Effector memory CD8-positive, alpha-beta T cell (primary cell): ENCODE data around the gene SHISA7.

Experiments used
- ATAC-seq: fragments of 150-1000 bp; cut with Tn5 transposase; replicated peaks from 2 replicates; pipeline ENCODE4 v1.10.0; 2021; ENCODE audit warnings: mild to moderate bottlenecking, moderate library complexity
- DNase-seq, 3 experiments: peaks; one replicate each; pipeline ENCODE4 v3.0.0; 2021
- H3K27ac Mint-ChIP-seq, 2 donors: one replicate each; pipeline ENCODE4 v1.8.0; 2022; ENCODE audit warnings: mild to moderate bottlenecking in 2 of 2, mixed read lengths in 2 of 2, moderate library complexity in 2 of 2
- H3K27me3 Mint-ChIP-seq, 2 donors: one replicate each; pipeline ENCODE4 v1.8.0; 2022; ENCODE audit warnings: mixed read lengths in 2 of 2
- H3K36me3 Mint-ChIP-seq: one replicate; pipeline ENCODE4 v1.8.0; 2022; ENCODE audit warnings: mild to moderate bottlenecking, moderate library complexity, mixed read lengths; ENCODE audit not compliant: insufficient read depth
- H3K4me1 Mint-ChIP-seq, 2 donors: one replicate each; pipeline ENCODE4 v1.8.0; 2022; ENCODE audit warnings: low read depth in 2 of 2, mixed read lengths in 2 of 2
- H3K4me3 Mint-ChIP-seq, 2 donors: one replicate each; pipeline ENCODE4 v1.8.0; 2022; ENCODE audit warnings: mild to moderate bottlenecking in 2 of 2, mixed read lengths in 2 of 2, moderate library complexity in 2 of 2
- H3K9me3 Mint-ChIP-seq, 2 donors: one replicate each; pipeline ENCODE4 v1.8.0; 2022; ENCODE audit warnings: mixed read lengths in 2 of 2
- total RNA-seq, 9 experiments: gene quantifications; one replicate each; lab custom pipeline; 2026; lab: John Stamatoyannopoulos, UW

The SHISA7 gene
- total RNA-seq = 0 to 0.06 (median 0) reads per million in 9 experiments

DNA sequence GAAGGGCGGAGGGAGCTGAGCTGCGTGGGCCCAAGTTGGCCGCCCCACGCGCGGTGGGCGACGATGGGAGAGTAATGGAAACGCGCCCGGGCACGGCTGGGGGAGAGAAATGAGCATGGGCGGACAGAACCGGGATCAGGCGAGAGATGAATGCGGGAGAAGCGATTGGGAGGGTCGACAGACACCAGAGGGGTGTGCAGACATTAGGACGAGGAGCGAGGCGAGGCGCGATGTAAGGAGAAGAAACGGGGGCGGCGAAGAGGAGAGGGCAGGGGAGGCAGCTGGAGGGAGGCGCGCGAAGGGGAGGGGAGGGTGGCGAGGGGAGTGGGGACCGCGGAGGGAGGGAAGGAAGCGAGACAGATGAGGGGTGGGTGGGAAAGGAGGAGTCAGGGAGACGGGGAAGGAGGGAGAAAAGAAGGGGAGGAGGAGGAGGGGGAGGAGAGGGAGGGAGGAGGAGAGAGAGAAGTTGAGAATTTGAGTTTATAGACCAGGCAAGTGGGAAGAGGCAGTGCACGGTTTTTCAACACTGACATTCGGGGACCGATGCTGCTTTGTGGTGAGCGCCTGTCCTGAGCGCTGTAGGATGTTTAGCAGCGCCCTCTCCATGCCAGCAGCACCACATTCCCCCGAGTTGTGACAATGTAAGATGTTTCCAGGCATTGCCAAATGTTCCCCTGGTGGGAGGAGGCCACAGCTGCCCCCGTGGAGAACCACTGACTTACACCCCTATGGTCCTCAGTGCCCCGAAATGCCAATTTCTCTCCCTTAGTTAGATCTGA, at the start of gene SHISA7:
Gene SHISA7, minus strand, starts transcription at position 256 of the 779 bp plus-strand sequence. CDS start 437 bp downstream, outside the sequence.
- peak within 1 kb of the TSS; percentile 5 to 20 for H3K4me3 Mint-ChIP-seq
- H3K27me3 Mint-ChIP-seq = peaks cover 66 to 68% of the 10 kb centered on the region in 2 donors
- H3K4me1 Mint-ChIP-seq = peaks cover 10 to 15% of the 10 kb centered on the region in 2 donors
- DNase-seq (no peak), ATAC-seq (no peak)
- H3K9me3 Mint-ChIP-seq = no peaks in the 10 kb centered on the region
- no peak within 1 kb of the TSS for H3K27ac Mint-ChIP-seq
- peaks cover 3% of the 10 kb centered on the region for H3K36me3 Mint-ChIP-seq

DNA sequence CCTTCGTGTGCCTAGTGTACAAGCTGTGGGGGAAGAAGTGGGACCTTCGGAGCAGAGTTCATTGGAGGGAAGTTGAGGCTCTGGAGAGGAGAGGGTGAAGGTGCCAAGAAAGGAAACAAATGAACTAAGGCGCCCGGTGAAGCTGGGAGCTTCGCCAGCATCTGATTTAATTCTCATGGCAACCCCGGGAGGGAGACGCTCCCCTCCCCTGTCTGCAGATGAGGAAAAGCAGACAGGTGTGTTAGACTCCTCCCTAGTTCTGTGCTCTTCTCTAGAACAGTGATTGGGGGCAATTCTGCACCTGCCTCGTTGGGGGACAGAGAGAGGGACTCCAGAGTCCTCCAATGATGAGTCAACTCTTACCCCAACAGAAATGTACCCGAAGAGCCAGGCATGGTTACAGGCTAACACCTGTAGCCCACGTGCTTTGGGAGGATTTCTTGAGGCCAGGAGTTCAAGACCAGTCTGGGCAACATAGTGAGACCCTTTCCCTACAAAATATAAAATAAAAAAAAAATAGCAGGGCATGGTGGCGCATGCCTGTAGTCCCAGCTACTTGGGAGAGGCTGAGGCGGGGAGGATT, 49.4 kb upstream of the SHISA7 start:
- Mint-ChIP-seq H3K27ac (no peak overlapping the region), H3K36me3 (peaks cover 4% of the 10 kb centered on the region), H3K27me3 (peaks cover 6 to 25% of the 10 kb centered on the region in 2 donors), H3K9me3 (no peaks in the 10 kb centered on the region), H3K4me3 (no peak overlapping the region), H3K4me1 (peaks cover 0 to 3% of the 10 kb centered on the region in 2 donors)
- ATAC-seq (no peak), DNase-seq (no peak)

DNA sequence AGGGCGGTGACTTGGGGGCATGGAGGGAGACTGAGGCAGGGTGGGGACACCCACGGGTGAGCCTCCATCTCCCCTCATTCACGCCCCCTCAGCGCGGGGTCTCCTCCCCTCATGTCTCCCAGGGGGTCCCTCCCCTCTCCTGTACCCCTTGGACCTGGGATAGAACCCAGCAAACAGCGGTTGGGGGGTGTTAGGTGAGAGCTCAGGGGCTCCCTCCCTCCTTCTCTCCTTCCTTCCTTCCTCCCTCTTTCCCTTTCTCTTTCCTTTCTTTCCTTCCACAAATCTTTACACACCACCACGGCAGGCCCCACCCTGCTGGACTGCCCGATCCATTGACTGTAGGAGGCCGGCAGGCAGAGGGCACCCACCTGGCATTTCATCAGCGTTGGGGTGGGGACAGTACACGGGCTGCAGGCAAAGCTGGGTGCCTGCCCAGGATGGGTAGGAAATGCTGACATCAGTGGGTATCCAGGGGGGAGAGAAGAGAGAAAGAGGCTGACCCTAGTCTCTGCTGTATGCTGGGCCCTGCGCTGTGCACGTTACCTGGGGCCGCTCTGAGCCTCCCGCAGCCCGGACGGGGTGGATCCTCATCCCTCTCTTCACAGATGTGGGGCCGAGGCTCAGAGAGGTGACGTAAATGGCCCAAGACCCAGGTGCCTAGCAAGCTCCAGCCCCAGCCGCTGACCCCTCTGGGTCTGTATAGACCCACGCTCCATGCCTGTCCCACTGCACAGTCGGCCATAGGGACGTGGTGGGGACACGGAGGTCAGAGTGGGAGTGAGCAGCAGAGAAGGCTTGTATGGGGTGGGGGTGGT, 48.7 kb upstream of the SHISA7 start:
- no peak for ATAC-seq
- Mint-ChIP-seq H3K9me3 (no peaks in the 10 kb centered on the region), H3K4me1 (peaks cover 0 to 5% of the 10 kb centered on the region in 2 donors), H3K4me3 (no peak overlapping the region), H3K27me3 (peaks cover 6 to 25% of the 10 kb centered on the region in 2 donors), H3K27ac (peak overlapping the region in 1 of 2 donors; percentile 13), H3K36me3 (peaks cover 9% of the 10 kb centered on the region)
- DNase-seq = no peak

DNA sequence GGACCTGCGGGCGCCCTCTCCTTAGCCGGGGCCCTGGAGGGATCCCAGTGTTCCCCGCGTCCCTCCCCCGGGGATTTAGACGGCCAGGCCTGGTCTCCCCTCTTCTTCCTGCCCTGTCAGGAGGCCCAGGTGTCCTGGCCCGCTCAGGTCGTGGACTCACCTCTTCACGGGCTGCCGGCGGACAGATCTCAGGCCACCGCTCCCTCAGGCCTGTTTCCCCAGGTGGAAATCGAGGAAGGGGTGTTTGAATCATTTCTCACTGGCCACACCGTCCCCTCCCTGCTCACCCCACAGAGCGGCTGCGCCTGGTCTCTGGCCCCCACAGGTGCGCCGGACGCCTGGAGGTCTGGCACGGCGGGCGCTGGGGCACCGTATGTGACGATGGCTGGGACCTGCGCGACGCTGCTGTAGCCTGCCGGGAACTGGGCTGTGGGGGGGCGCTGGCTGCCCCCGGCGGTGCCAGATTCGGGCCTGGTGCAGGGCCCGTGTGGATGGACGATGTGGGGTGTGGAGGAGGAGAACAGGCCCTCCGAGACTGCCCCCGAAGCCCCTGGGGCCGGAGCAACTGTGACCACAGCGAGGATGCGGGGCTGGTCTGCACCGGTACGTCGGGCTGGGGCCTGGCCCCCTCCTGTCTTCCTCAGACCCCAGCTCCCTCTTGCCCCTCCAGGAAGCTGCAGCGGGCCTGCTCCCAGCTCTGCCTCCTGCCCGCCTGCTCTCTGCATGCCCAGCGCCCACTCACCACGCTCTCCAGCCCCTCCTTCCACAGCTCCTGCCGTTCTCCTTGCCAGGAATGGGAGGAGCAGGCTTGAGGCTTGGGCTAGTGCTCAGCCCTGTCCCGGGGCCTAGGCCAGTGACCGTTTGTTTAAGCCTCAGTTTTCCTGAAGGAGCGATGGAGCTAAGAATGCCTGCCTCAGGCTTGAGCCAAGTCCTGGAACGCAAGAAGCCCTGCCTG, 47.7 kb upstream of the SHISA7 start:
- H3K36me3 Mint-ChIP-seq = peaks cover 13% of the 10 kb centered on the region
- ATAC-seq (no peak), DNase-seq (no peak)
- no peak overlapping the region for H3K27ac Mint-ChIP-seq
- H3K9me3 Mint-ChIP-seq = no peaks in the 10 kb centered on the region
- H3K4me1 Mint-ChIP-seq = peaks cover 5 to 8% of the 10 kb centered on the region in 2 donors
- no peak overlapping the region for H3K4me3 Mint-ChIP-seq
- peaks cover 6 to 25% of the 10 kb centered on the region in 2 donors for H3K27me3 Mint-ChIP-seq

DNA sequence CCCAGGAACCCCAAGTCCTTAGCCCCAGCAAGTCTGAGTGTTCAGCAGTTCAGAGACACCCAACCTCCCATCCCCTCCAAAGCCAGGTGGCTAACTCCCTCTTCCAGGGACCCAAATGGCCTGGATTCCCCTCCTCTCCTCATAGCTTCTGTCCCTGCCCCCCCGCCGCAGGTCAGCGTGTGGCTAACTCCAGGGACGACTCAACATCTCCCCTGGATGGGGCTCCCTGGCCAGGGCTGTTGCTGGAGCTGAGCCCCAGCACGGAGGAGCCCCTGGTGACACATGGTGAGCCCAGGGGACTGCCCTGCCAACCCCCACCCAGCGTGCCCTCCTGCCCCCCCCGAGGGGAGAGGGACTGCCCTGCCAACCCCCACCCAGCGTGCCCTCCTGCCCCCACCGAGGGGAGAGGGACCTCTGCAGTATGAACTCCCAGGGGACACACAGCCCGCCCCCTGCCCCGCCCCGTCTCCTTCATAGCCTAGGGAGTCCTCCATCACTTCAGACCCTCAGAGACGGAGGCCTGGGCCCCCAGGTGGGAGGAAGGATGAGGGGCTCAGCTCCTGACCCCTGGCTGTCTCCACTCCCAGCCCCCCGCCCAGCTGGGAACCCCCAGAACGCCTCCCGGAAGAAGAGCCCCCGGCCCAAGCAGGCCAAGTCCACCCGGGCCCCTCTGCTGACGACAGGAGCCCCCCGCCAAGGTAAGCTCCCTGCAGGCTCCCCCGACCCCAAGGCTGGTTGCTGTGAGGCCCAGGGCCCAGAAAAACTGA, 46.8 kb upstream of the SHISA7 start:
- DNase-seq = no peak
- Mint-ChIP-seq H3K9me3 (no peaks in the 10 kb centered on the region), H3K27me3 (peaks cover 6 to 25% of the 10 kb centered on the region in 2 donors), H3K4me1 (peaks cover 5 to 9% of the 10 kb centered on the region in 2 donors), H3K27ac (no peak overlapping the region), H3K36me3 (peaks cover 20% of the 10 kb centered on the region), H3K4me3 (no peak overlapping the region)
- ATAC-seq = no peak

DNA sequence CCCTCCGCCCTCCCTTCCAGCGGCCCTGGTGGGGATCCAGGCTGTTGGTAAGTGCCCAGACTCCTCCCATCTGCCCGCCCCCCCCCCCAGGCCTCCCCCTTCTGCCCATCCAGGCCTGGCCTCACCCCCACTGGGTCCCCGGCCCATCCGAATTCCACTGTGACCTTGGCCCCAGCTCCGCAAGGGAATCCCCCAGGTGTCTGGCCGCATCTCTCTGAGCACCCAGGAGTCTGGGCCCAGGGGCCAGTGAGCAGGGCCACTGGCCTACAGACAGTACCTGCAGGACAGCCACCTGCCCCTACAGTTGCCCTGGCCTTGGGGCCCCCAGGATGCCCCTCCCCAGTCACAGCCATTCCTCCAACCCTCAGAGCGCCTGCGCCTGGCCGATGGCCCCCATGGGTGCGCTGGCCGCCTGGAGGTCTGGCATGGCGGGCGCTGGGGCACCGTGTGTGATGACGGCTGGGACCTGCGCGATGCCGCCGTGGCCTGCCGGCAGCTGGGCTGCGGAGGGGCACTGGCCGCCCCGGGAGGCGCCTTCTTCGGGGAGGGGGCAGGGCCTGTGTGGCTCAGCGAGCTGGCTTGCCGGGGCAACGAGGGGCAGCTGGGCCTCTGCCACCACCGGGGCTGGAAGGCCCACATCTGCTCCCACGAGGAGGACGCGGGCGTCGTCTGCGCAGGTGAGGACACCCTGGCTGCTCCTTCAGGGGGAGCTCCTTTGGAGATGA, 46.0 kb upstream of the SHISA7 start:
- Mint-ChIP-seq H3K36me3 (peaks cover 27% of the 10 kb centered on the region), H3K27ac (no peak overlapping the region), H3K9me3 (no peaks in the 10 kb centered on the region), H3K4me1 (peaks cover 5 to 11% of the 10 kb centered on the region in 2 donors), H3K27me3 (peaks cover 6 to 18% of the 10 kb centered on the region in 2 donors), H3K4me3 (no peak overlapping the region)
- DNase-seq = no peak
- no peak for ATAC-seq

DNA sequence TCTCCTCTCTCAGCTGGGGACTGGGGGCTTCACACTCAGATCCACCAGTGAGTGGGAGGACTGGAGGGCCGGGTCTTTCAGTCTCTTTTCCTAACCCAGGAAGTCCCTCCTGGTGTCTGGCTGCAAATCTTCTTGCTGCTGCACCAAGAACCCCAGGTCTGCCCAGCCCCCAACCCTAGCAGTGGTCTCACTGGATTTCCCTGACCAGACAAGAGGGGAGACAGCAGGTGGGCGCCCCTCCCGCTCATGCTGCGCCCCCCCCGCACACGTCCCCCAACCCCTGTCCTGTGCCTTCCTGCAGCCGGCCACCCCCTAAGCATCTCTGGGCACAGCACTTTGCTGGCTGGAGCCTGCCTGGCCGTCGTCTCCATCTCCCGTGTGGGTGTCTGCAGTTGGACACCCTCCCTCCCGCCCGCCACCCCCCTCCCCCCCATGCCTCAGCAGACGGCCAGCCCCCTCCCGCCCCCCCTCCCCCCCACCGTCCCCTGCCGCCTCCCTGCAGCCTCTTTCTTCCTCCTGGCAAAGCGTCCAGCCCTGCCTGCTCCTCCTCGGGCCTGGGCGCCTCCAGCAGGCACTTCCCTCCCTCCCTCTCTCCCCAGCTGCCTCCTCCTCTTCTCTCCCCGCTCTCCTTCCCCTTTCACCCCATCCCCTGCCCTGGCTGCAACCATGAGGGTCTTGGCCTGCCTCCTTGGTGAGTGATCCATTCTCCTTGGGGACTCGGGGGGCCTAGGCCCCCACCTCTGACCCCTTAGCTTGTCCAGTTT, 45.0 kb upstream of the SHISA7 start, which contains the start of gene SSC5D:
Gene SSC5D, plus strand, starts transcription at position 513 of the 764 bp plus-strand sequence. Its CDS starts 154 bp downstream, at position 667.
- peaks cover 38% of the 10 kb centered on the region for H3K36me3 Mint-ChIP-seq
- peaks cover 5 to 11% of the 10 kb centered on the region in 2 donors for H3K4me1 Mint-ChIP-seq
- peak within 1 kb of the TSS in 1 of 2 donors; percentile 35 for H3K4me3 Mint-ChIP-seq
- DNase-seq (no peak), ATAC-seq (no peak)
- no peaks in the 10 kb centered on the region for H3K9me3 Mint-ChIP-seq
- H3K27me3 Mint-ChIP-seq = peaks cover 4 to 12% of the 10 kb centered on the region in 2 donors
- peak within 1 kb of the TSS; percentile 75 to 83 for H3K27ac Mint-ChIP-seq

DNA sequence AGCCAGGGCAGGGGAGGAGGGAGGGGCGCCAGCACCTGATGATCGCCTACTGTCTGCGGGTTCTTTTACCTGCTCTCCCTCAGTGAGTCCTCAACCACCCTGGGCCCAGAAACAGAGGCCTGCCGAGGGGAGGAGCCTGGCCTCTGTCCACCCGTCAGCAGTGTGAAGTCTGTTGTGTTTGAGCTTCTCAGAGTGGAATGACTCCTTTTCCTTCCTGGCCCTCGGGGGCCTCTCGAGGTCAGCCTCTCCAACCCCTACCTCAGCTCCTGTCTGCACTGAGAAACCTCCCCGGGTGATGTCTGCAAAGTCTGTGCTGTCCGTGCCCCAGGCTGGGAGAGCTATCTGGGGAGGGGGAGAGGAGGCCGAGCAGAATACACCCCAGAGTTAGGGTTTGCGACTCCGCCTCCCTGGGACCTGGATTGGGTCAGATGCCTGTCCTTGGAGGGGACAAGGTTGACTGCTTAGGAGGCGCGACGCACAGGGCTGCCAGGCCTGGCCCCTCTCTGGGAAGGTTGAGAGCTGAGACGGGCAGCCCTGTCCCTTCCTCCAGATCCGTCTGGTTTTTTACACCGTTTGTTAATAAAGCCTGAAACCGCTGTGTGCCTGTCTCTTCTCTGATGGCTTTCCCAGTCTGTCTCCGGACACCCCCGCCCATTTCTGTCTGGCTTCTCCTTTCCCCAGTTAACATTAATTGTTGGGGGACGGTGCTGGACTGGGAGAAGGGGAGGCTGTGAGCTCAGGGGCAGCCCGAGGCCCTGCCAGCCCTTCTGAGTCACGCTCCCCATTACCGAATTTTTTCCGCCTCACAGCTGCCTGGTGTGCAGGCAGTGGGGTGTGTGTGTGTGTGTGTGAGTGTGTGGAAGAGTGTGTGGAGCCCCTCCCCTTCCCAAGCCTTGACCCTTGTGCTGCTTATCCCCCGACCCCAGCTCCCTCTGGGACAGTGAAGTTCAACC, 44.1 kb upstream of the SHISA7 start:
- Mint-ChIP-seq H3K27me3 (peaks cover 0 to 4% of the 10 kb centered on the region in 2 donors), H3K4me1 (peaks cover 5 to 10% of the 10 kb centered on the region in 2 donors), H3K9me3 (no peaks in the 10 kb centered on the region), H3K4me3 (peak overlapping the region in 1 of 2 donors; percentile 35), H3K27ac (peak overlapping the region; percentile 75 to 83), H3K36me3 (peaks cover 39% of the 10 kb centered on the region)
- peak; percentile 18 for ATAC-seq
- DNase-seq = no peak

DNA sequence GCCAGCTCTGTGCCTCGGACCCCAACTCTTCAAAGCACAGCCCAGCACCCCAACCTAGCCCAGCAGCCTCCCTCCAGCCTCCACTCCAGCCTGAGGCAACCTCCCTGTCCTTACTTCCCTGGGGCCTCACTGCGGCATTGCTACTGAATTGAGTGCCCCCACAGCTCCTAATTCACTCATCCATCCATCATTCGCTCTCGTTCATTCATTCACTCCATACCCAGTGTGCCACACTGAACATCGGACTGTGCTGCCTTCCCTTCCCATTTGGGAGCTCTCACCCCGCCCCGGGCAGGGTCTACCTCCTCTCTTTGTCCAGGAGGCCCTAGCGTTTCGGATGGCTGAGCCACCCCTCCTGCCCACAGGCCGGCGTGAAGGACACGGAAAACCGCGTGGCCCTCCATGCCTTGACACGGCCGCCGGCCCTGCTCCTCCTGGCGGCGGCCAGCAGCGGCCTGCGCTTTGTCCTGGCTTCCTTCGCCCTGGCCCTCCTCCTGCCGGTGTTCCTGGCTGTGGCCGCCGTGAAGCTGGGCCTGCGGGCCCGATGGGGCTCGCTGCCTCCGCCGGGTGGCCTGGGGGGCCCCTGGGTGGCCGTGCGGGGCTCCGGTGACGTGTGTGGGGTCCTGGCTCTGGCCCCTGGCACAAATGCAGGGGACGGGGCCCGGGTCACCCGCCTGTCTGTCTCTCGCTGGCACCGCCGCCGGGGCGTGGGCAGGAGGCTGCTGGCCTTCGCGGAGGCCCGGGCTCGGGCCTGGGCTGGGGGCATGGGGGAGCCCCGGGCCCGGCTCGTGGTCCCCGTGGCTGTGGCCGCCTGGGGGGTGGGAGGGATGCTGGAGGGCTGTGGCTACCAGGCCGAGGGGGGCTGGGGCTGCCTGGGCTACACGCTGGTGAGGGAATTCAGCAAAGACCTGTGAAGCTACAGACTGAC, 43.2 kb upstream of the SHISA7 start:
- Mint-ChIP-seq H3K27me3 (no peaks in the 10 kb centered on the region), H3K36me3 (peaks cover 39% of the 10 kb centered on the region), H3K4me1 (peaks cover 5 to 10% of the 10 kb centered on the region in 2 donors), H3K27ac (peak overlapping the region; percentile 81 to 83), H3K4me3 (peak overlapping the region; percentile 57 to 76), H3K9me3 (no peaks in the 10 kb centered on the region)
- ATAC-seq (no peak), DNase-seq (no peak)
